T-helper 17 cell (primary cell): ENCODE data around the gene TENT5A. TPM values are rescaled to one million over a fixed set of nuclear protein-coding genes. Genes with fewer than 3 reads are reported as not detected.
"Not testable (repeated sequence)": the region's sequence is repeated elsewhere in the genome, so short reads cannot be mapped to it uniquely, and the experiment has no call there.

Source experiments
- ATAC-seq: fragments of 150-1000 bp; cut with Tn5 transposase; 2 replicates; pipeline ENCODE4 v1.10.0; 2021; ENCODE audit warnings: mild to moderate bottlenecking, moderate library complexity
- DNase-seq, 3 donors: peaks; one replicate each; pipeline versions ENCODE4 v3.0.0 to v3.0.0-alpha.2; 2020 to 2021
- H3K9me3 ChIP-seq: one replicate; pipeline ENCODE4 v1.7.0; 2013; ENCODE audit warnings: low read length, mild to moderate bottlenecking; ENCODE audit not compliant: control insufficient read depth, poor library complexity, severe bottlenecking
- H3K27ac Mint-ChIP-seq: one replicate; pipeline ENCODE4 v1.8.0; 2022; ENCODE audit warnings: mild to moderate bottlenecking, moderate library complexity, mixed read lengths
- H3K27me3 Mint-ChIP-seq: one replicate; pipeline ENCODE4 v1.8.0; 2022; ENCODE audit warnings: mixed read lengths
- H3K36me3 Mint-ChIP-seq: one replicate; pipeline ENCODE4 v1.8.0; 2022; ENCODE audit warnings: low read depth, mixed read lengths
- H3K4me1 Mint-ChIP-seq: one replicate; pipeline ENCODE4 v1.8.0; 2022; ENCODE audit warnings: mild to moderate bottlenecking, mixed read lengths
- H3K4me3 Mint-ChIP-seq: one replicate; pipeline ENCODE4 v1.8.0; 2022; ENCODE audit warnings: mild to moderate bottlenecking, moderate library complexity, mixed read lengths
- total RNA-seq, 4 donors: library from RNA in 2 of 4; stranded (reverse) in 2 of 4; gene quantifications; one replicate each; pipeline ENCODE4 v1.2.3 and lab custom pipeline; 2022 to 2026

Gene TENT5A
- total RNA-seq, 2 donors from 2014 or later = 5.8 to 6.2 TPM

GRCh38 chr6:81786150-81786549 lies 33.7 kb upstream of the TENT5A start:
- peaks cover 4% of the 10 kb centered on the region for H3K4me1 Mint-ChIP-seq
- H3K36me3 Mint-ChIP-seq = no peaks in the 10 kb centered on the region
- H3K27ac Mint-ChIP-seq = no peak overlapping the region
- H3K4me3 Mint-ChIP-seq = no peak overlapping the region
- H3K27me3 Mint-ChIP-seq = no peaks in the 10 kb centered on the region
- DNase-seq = no peak
- no peaks in the 10 kb centered on the region for H3K9me3 ChIP-seq
- ATAC-seq = no peak

- Mint-ChIP-seq H3K27ac (no peak overlapping the region), H3K4me1 (peaks cover 2% of the 10 kb centered on the region), H3K36me3 (no peaks in the 10 kb centered on the region), H3K27me3 (no peaks in the 10 kb centered on the region), H3K4me3 (no peak overlapping the region)
- no peaks in the 10 kb centered on the region for H3K9me3 ChIP-seq
- no peak for DNase-seq
- no peak for ATAC-seq
These were observed 32.9 kb upstream of the TENT5A start for GRCh38 chr6:81785377-81785776.

GRCh38 chr6:81783893-81784292 lies 31.4 kb upstream of the TENT5A start:
- no peaks in the 10 kb centered on the region for H3K9me3 ChIP-seq
- Mint-ChIP-seq H3K36me3 (no peaks in the 10 kb centered on the region), H3K4me1 (peaks cover 2% of the 10 kb centered on the region), H3K4me3 (no peak overlapping the region), H3K27ac (no peak overlapping the region), H3K27me3 (no peaks in the 10 kb centered on the region)
- ATAC-seq = no peak
- no peak for DNase-seq

GRCh38 chr6:81781624-81782023 lies 29.1 kb upstream of the TENT5A start:
- no peaks in the 10 kb centered on the region for H3K9me3 ChIP-seq
- DNase-seq = no peak
- Mint-ChIP-seq H3K27ac (no peak overlapping the region), H3K4me1 (no peaks in the 10 kb centered on the region), H3K4me3 (no peak overlapping the region), H3K36me3 (no peaks in the 10 kb centered on the region), H3K27me3 (no peaks in the 10 kb centered on the region)
- ATAC-seq = no peak

- H3K27me3 Mint-ChIP-seq = no peaks in the 10 kb centered on the region
- no peak overlapping the region for H3K4me3 Mint-ChIP-seq
- no peaks in the 10 kb centered on the region for H3K4me1 Mint-ChIP-seq
- DNase-seq (no peak), ATAC-seq (no peak)
- H3K9me3 ChIP-seq = no peaks in the 10 kb centered on the region
- H3K36me3 Mint-ChIP-seq = no peaks in the 10 kb centered on the region
- H3K27ac Mint-ChIP-seq = no peak overlapping the region
These were observed 25.2 kb upstream of the TENT5A start for GRCh38 chr6:81777586-81778268.

- not testable (repeated sequence) for H3K9me3 ChIP-seq, H3K27ac Mint-ChIP-seq, H3K4me1 Mint-ChIP-seq, H3K27me3 Mint-ChIP-seq, ATAC-seq, H3K36me3 Mint-ChIP-seq, DNase-seq, H3K4me3 Mint-ChIP-seq
These were observed 23.7 kb upstream of the TENT5A start for GRCh38 chr6:81776219-81776618.

- peaks cover 2% of the 10 kb centered on the region for H3K9me3 ChIP-seq
- no peaks in the 10 kb centered on the region for H3K27me3 Mint-ChIP-seq
- H3K36me3 Mint-ChIP-seq = no peaks in the 10 kb centered on the region
- no peak overlapping the region for H3K27ac Mint-ChIP-seq
- no peak overlapping the region for H3K4me3 Mint-ChIP-seq
- ATAC-seq (no peak), DNase-seq (no peak)
- no peaks in the 10 kb centered on the region for H3K4me1 Mint-ChIP-seq
These were observed 22.1 kb upstream of the TENT5A start for GRCh38 chr6:81774542-81774941.

- Mint-ChIP-seq H3K27ac (no peak overlapping the region), H3K4me3 (no peak overlapping the region), H3K4me1 (no peaks in the 10 kb centered on the region), H3K27me3 (no peaks in the 10 kb centered on the region), H3K36me3 (no peaks in the 10 kb centered on the region)
- DNase-seq (no peak), ATAC-seq (no peak)
- H3K9me3 ChIP-seq = peaks cover 2% of the 10 kb centered on the region
These were observed 21.4 kb upstream of the TENT5A start for GRCh38 chr6:81773887-81774286.

GRCh38 chr6:81772741-81773140 lies 20.3 kb upstream of the TENT5A start:
- no peaks in the 10 kb centered on the region for H3K36me3 Mint-ChIP-seq
- H3K27ac Mint-ChIP-seq = no peak overlapping the region
- H3K4me1 Mint-ChIP-seq = no peaks in the 10 kb centered on the region
- no peak overlapping the region for H3K4me3 Mint-ChIP-seq
- peaks cover 2% of the 10 kb centered on the region for H3K9me3 ChIP-seq
- no peaks in the 10 kb centered on the region for H3K27me3 Mint-ChIP-seq
- ATAC-seq (peak; percentile 51), DNase-seq (no peak)

- DNase-seq (no peak), ATAC-seq (no peak)
- no peaks in the 10 kb centered on the region for H3K36me3 Mint-ChIP-seq
- H3K27ac Mint-ChIP-seq = no peak overlapping the region
- H3K9me3 ChIP-seq = peaks cover 2% of the 10 kb centered on the region
- no peak overlapping the region for H3K4me3 Mint-ChIP-seq
- H3K4me1 Mint-ChIP-seq = no peaks in the 10 kb centered on the region
- peaks cover 4% of the 10 kb centered on the region for H3K27me3 Mint-ChIP-seq
These were observed 18.6 kb upstream of the TENT5A start for GRCh38 chr6:81771097-81771496.

GRCh38 chr6:81770381-81770780 lies 17.9 kb upstream of the TENT5A start:
- H3K36me3 Mint-ChIP-seq = no peaks in the 10 kb centered on the region
- H3K9me3 ChIP-seq = peaks cover 2% of the 10 kb centered on the region
- ATAC-seq = no peak
- no peak for DNase-seq
- no peak overlapping the region for H3K27ac Mint-ChIP-seq
- H3K4me1 Mint-ChIP-seq = no peaks in the 10 kb centered on the region
- no peak overlapping the region for H3K4me3 Mint-ChIP-seq
- H3K27me3 Mint-ChIP-seq = peaks cover 4% of the 10 kb centered on the region

- Mint-ChIP-seq H3K36me3 (no peaks in the 10 kb centered on the region), H3K27me3 (peaks cover 7% of the 10 kb centered on the region), H3K27ac (no peak overlapping the region), H3K4me1 (no peaks in the 10 kb centered on the region), H3K4me3 (no peak overlapping the region)
- no peak for DNase-seq
- ATAC-seq = no peak
- peaks cover 2% of the 10 kb centered on the region for H3K9me3 ChIP-seq
These were observed 17.3 kb upstream of the TENT5A start for GRCh38 chr6:81769824-81770223.

GRCh38 chr6:81768150-81768942 lies 15.9 kb upstream of the TENT5A start:
- no peak overlapping the region for H3K4me3 Mint-ChIP-seq
- ATAC-seq (no peak), DNase-seq (no peak)
- H3K36me3 Mint-ChIP-seq = no peaks in the 10 kb centered on the region
- H3K27me3 Mint-ChIP-seq = peaks cover 11% of the 10 kb centered on the region
- peaks cover 2% of the 10 kb centered on the region for H3K9me3 ChIP-seq
- no peak overlapping the region for H3K27ac Mint-ChIP-seq
- H3K4me1 Mint-ChIP-seq = no peaks in the 10 kb centered on the region
